ENCODE measurements around the gene ANTXR1.

GRCh38 chr2:69126341-69126740, 113.4 kb downstream of the ANTXR1 start:
- TF ChIP-seq CTCF (IDR thresholded peaks at IDR 0.05; ENCODE audit: low read depth, low read length) (no peak), EZH2phosphoT487 (IDR thresholded peaks at IDR 0.05; ENCODE audit: low read depth) (no peak)
